ENCODE measurements around the gene CAMTA1. TPM values are rescaled to one million over a fixed set of nuclear protein-coding genes. Genes with fewer than 3 reads are reported as not detected.

Gene CAMTA1
- total and polyA plus RNA-seq, 8 donors = 13.0 to 54.2 (median 23.6) TPM

DNA sequence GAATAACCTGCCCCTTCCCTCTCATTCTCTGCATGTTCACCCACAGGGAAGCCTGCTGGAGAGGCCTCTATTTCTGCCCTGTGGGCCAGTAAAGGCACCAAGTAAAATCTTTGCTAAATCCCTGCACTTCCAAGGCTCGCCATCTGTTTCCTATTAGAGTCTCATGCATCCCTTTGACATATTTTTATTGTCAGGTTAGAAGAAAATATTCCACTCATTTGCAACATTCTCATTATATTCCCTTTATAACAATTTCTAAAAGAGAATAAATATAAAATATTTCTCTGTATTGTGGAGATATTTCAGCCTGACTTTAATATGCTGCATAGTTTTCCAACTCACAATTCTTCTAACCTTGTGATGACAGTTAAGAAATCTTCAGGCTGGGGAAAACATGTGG lies 645.4 kb downstream of the CAMTA1 start:
- no peaks in the 10 kb centered on the region for H3K27me3 ChIP-seq
- FAIRE-seq = no peak

DNA sequence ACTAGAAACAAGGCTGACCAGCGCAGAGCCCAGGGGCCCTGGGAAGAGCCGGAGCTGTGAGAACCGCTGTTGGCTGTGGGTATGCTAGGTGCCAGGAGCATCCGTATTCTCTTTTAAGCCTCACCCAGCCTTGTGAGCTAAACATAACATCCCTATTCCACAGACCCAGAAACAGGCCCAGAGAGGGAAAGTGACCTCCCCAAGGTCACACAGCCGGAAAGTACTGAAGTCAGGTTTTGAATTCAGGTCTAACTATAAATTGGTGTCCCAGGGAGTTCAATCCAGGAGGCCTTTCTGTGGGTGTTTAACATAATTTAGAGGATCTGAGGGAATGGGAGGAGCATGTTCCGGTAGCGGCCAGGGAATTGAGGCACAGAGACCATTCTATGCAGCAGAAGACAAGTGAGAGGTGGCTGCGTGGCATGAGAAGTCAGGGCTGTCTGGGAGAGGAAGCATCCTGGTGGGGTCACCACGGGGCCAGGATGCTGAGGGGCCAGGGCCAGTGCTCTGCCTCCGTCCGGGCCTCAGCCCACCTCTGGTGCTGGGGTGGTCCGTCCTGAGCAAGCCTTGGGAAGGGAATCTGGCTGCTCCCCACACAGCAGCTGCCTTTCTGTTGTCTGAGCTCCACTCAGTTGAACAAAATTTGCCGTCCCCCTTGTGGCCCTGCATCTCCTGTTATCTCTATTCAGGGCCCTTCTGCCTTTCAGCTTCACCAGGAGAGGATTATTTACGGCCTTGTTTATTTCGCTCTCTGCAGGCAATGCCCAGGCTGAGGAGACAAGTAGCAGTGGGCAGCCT lies 647.0 kb downstream of the CAMTA1 start:
- TF ChIP-seq CTCF (IDR thresholded peaks at IDR 0.05) = no peak
- peak in 1 of 6 donors; percentile 35 for DNase-seq
- no peak overlapping the region for H3K27ac ChIP-seq
- H3K27me3 ChIP-seq = no peaks in the 10 kb centered on the region
- no peaks in the 10 kb centered on the region for H3K4me1 ChIP-seq
- H3K4me3 ChIP-seq = no peak overlapping the region
- H3K9me3 ChIP-seq = no peaks in the 10 kb centered on the region
- ATAC-seq = no peak
- 81 to 91% methylated on average over 15 of the region's 15 CpGs for WGBS, 2 donors
- intact Hi-C loops (cut with DNase I) = no loop called here
- H3K36me3 ChIP-seq = no peaks in the 10 kb centered on the region
- no peak for FAIRE-seq

More for the DNA sequence above, 645.4 kb downstream of the CAMTA1 start:
- Histone ChIP-seq H3K4me3 (no peak overlapping the region), H3K4me1 (no peaks in the 10 kb centered on the region), H3K27ac (no peak overlapping the region), H3K36me3 (no peaks in the 10 kb centered on the region), H3K9me3 (no peaks in the 10 kb centered on the region)
- intact Hi-C loops (cut with DNase I) = no loop called here
- 81 to 86% methylated on average over 1 of the region's 1 CpG for WGBS, 2 donors
- TF ChIP-seq CTCF (IDR thresholded peaks at IDR 0.05) = no peak
- DNase-seq = no peak
- no peak for ATAC-seq

GRCh38 chr1:7432900-7433380 lies 647.7 kb downstream of the CAMTA1 start:
- Histone ChIP-seq H3K4me1 (no peaks in the 10 kb centered on the region), H3K27ac (no peak overlapping the region), H3K27me3 (no peaks in the 10 kb centered on the region), H3K36me3 (no peaks in the 10 kb centered on the region), H3K9me3 (no peaks in the 10 kb centered on the region), H3K4me3 (no peak overlapping the region)
- TF ChIP-seq CTCF (IDR thresholded peaks at IDR 0.05) = no peak
- DNase-seq (peak in 1 of 6 donors; percentile 36), FAIRE-seq (no peak), ATAC-seq (no peak)
- intact Hi-C loops (cut with DNase I) = no loop called here
- WGBS, 2 donors = 76 to 90% methylated on average over 5 of the region's 5 CpGs

DNA sequence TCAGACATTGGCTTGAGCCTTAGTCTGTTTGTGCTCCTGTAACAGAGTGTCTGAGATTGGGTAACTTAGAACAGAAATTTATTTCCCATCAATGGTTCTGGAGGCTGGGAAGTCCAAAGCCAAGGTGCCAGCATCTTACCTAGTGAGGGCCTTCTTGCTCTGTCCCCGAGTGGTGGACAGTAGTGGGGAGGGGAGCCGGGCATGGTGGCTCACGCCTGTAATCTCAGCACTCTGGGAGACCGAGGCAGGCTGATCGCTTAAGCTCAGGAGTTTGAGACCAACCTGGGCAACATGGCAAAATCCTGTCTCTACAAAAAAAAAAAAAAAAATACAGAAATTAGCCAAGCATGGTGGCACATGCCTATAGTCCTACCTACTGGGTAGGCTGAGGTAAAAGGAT lies 649.3 kb downstream of the CAMTA1 start:
- no peak for FAIRE-seq
- no peaks in the 10 kb centered on the region for H3K9me3 ChIP-seq
- TF ChIP-seq CTCF (IDR thresholded peaks at IDR 0.05) = no peak
- no peaks in the 10 kb centered on the region for H3K27me3 ChIP-seq
- peak in 1 of 6 donors; percentile 9 for DNase-seq
- no peak overlapping the region for H3K4me3 ChIP-seq
- no peak for ATAC-seq
- no peak overlapping the region for H3K27ac ChIP-seq
- 95 to 96% methylated on average over 5 of the region's 5 CpGs for WGBS, 2 donors
- intact Hi-C loops (cut with DNase I) = no loop called here
- no peaks in the 10 kb centered on the region for H3K4me1 ChIP-seq
- no peaks in the 10 kb centered on the region for H3K36me3 ChIP-seq
